Pulmonary artery endothelial cell (primary cell): Measurements from ENCODE around the gene SKAP2. TPM values are rescaled to one million over a fixed set of nuclear protein-coding genes. Genes with fewer than 3 reads are reported as not detected.

Experiments
- total RNA-seq: library from RNA; depleted of rRNA; stranded (reverse); fragments of >200 nt; gene quantifications from 2 replicates; pipeline ENCODE4 v1.2.3, GENCODE V29; 2014

SKAP2 gene
- total RNA-seq, 1 donor from 2014 or later = 6.7 TPM

Other genes with a start within 250 kb of the SKAP2 start
- gene HOXA1, start 231.4 kb upstream of the SKAP2 start, total RNA-seq = 0.33 and 1.0 TPM in 2 replicates
- gene HOXA2, start 238.1 kb upstream of the SKAP2 start, total RNA-seq = 0.59 and 1.0 TPM in 2 replicates